Lower lobe of right lung (tissue), 2 donors: ENCODE results near the gene MS4A6E. TPM values are rescaled to one million over a fixed set of nuclear protein-coding genes. Genes with fewer than 3 reads are reported as not detected.

Source experiments
- ATAC-seq, 2 donors: fragments of 200-7000 bp; cut with Tn5 transposase; one replicate each; pipeline ENCODE4 v1.9.1; 2020 to 2022; ENCODE audit warnings: mild to moderate bottlenecking in 2 of 2, moderate library complexity in 2 of 2
- DNase-seq: peaks from one replicate; pipeline ENCODE4 v3.0.0-alpha.2; 2020
- H3K27ac ChIP-seq: fragments of 200-600 bp; one replicate; pipeline ENCODE4 v1.8.0; 2022
- H3K27me3 ChIP-seq: fragments of 200-600 bp; one replicate; pipeline ENCODE4 v1.8.0; 2022; ENCODE audit warnings: low read depth
- H3K36me3 ChIP-seq: fragments of 200-600 bp; one replicate; pipeline ENCODE4 v1.8.0; 2022; ENCODE audit warnings: mild to moderate bottlenecking
- H3K4me1 ChIP-seq: fragments of 200-600 bp; one replicate; pipeline ENCODE4 v1.8.0; 2022
- H3K4me3 ChIP-seq: fragments of 200-600 bp; one replicate; pipeline ENCODE4 v1.8.0; 2022; ENCODE audit warnings: mild to moderate bottlenecking
- H3K9me3 ChIP-seq: fragments of 200-600 bp; one replicate; pipeline ENCODE4 v1.8.0; 2022
- CTCF ChIP-seq: fragments of 200-600 bp; IDR thresholded peaks from one replicate; pipeline ENCODE4 v1.8.0; 2022; ENCODE audit warnings: antibody characterized with exemption, mild to moderate bottlenecking
- intact Hi-C: fragments of 100-400 bp; cut with DNase I; formaldehyde crosslinking; loops from one replicate; pipeline ENCODE4 v1.11.0; 2022
- total RNA-seq: library from RNA; stranded (reverse); fragmentation: NEBNext Ultra II Directional; extraction: Animal tissue kit (Norgen Biotek cat#: 25700); gene quantifications from one replicate; pipeline ENCODE4 v1.2.1, GENCODE V29; 2021
- donor health status: DM: no; HTN: yes; CAD: no; lungs with severe emphysema.

Gene MS4A6E
- total RNA-seq, 1 donor from 2014 or later, result not detected

- ATAC-seq (no peak), DNase-seq (no peak)
- no peak for TF ChIP-seq CTCF
- H3K4me3 ChIP-seq, result no peak overlapping the region
- no peak overlapping the region for H3K27ac ChIP-seq
- no peaks in the 10 kb centered on the region for H3K9me3 ChIP-seq
- no peaks in the 10 kb centered on the region for H3K36me3 ChIP-seq
- H3K27me3 ChIP-seq, result no peaks in the 10 kb centered on the region
- H3K4me1 ChIP-seq, result no peaks in the 10 kb centered on the region
- intact Hi-C loops, result no loop called here
Observed at GRCh38 chr11:60338053-60338452, 11.0 kb downstream of the MS4A6E start.

GRCh38 chr11:60339356-60339755 lies 12.3 kb downstream of the MS4A6E start:
- intact Hi-C loops, result no loop called here
- Histone ChIP-seq H3K27ac (no peak overlapping the region), H3K27me3 (no peaks in the 10 kb centered on the region), H3K9me3 (no peaks in the 10 kb centered on the region), H3K4me3 (no peak overlapping the region), H3K4me1 (no peaks in the 10 kb centered on the region), H3K36me3 (no peaks in the 10 kb centered on the region)
- TF ChIP-seq CTCF, result no peak
- ATAC-seq, result no peak
- no peak for DNase-seq

- no peaks in the 10 kb centered on the region for H3K36me3 ChIP-seq
- H3K9me3 ChIP-seq, result no peaks in the 10 kb centered on the region
- DNase-seq, result no peak
- no peak overlapping the region for H3K4me3 ChIP-seq
- H3K27me3 ChIP-seq, result no peaks in the 10 kb centered on the region
- intact Hi-C loops, result no loop called here
- TF ChIP-seq CTCF, result peak; percentile 56
- H3K27ac ChIP-seq, result no peak overlapping the region
- ATAC-seq, result no peak
- H3K4me1 ChIP-seq, result no peaks in the 10 kb centered on the region
Observed at GRCh38 chr11:60343094-60343704, 16.1 kb downstream of the MS4A6E start.

- no peak for TF ChIP-seq CTCF
- intact Hi-C loops, result no loop called here
- ATAC-seq, result no peak
- no peak for DNase-seq
- no peaks in the 10 kb centered on the region for H3K36me3 ChIP-seq
- H3K4me1 ChIP-seq, result no peaks in the 10 kb centered on the region
- H3K27me3 ChIP-seq, result no peaks in the 10 kb centered on the region
- no peak overlapping the region for H3K27ac ChIP-seq
- no peaks in the 10 kb centered on the region for H3K9me3 ChIP-seq
- no peak overlapping the region for H3K4me3 ChIP-seq
Observed at GRCh38 chr11:60344146-60344545, 17.1 kb downstream of the MS4A6E start.

- Histone ChIP-seq H3K9me3 (no peaks in the 10 kb centered on the region), H3K36me3 (no peaks in the 10 kb centered on the region), H3K27ac (no peak overlapping the region), H3K27me3 (no peaks in the 10 kb centered on the region), H3K4me3 (no peak overlapping the region), H3K4me1 (no peaks in the 10 kb centered on the region)
- peak; percentile 35 for TF ChIP-seq CTCF
- ATAC-seq (peak; percentile 37 to 41), DNase-seq (peak; percentile 61)
- intact Hi-C loops, result no loop called here
Observed at GRCh38 chr11:60345489-60345888, 18.4 kb downstream of the MS4A6E start.
